SK-N-SH (cell line): Measurements from ENCODE around the gene TBX1. TPM values are rescaled to one million over a fixed set of nuclear protein-coding genes. Genes with fewer than 3 reads are reported as not detected.

ENCODE experiments used
- CTCF ChIA-PET: fragments of 300-600, 350-600 bp; formaldehyde crosslinking; extraction: SDS; loops from one replicate; lab custom pipeline; 2021; lab: Yijun Ruan, JAX
- POLR2A ChIA-PET: fragments of 350-600 bp; sonication (Branson Sonifier 250); formaldehyde crosslinking; extraction: SDS; loops from one replicate; lab custom pipeline; 2020; ENCODE audit warnings: antibody characterized with exemption, inconsistent platforms; lab: Yijun Ruan, JAX
- DNase-seq: peaks from one replicate; pipeline ENCODE4 v3.0.0; 2012
- H2AFZ ChIP-seq: fragments of 200-600 bp; sonication (generic); 2 replicates; pipeline ENCODE4 v1.8.1; 2016; ENCODE audit warnings: antibody characterized with exemption, mild to moderate bottlenecking, low read depth
- H3F3A ChIP-seq: fragments of 200-600 bp; sonication (generic); replicated peaks from 2 replicates; pipeline ENCODE3; 2016; ENCODE audit warnings: antibody characterized with exemption, mild to moderate bottlenecking; ENCODE audit not compliant: insufficient read depth
- H3K27ac ChIP-seq, 2 experiments: fragments of 200-500 bp in 1 of 2; fragments of 200-600 bp in 1 of 2; sonication (Bioruptor generic) in 1 of 2; sonication (generic), shearing (Covaris generic) in 1 of 2; 2 replicates each; pipeline versions ENCODE4 v1.5.1 to v1.6.1; 2014 to 2016; ENCODE audit warnings: low read depth in 2 of 2, inconsistent platforms in 1 of 2, low read length in 1 of 2, mild to moderate bottlenecking in 1 of 2, mixed read lengths in 1 of 2
- H3K27me3 ChIP-seq: fragments of 200-600 bp; sonication (generic), shearing (Covaris generic); 2 replicates; pipeline ENCODE4 v1.6.1; 2016; ENCODE audit warnings: mixed run types; ENCODE audit not compliant: insufficient read depth
- H3K36me3 ChIP-seq, 2 experiments: fragments of 200-500 bp in 1 of 2; fragments of 200-600 bp in 1 of 2; sonication (Bioruptor generic) in 1 of 2; sonication (generic) in 1 of 2; replicated peaks in 1 of 2; 2 replicates each; pipeline versions ENCODE3 to v1.5.1; 2014 to 2016; ENCODE audit warnings: low read length in 1 of 2, mild to moderate bottlenecking in 1 of 2; ENCODE audit not compliant: insufficient read depth in 2 of 2, control insufficient read depth in 1 of 2
- H3K4me1 ChIP-seq, 2 experiments: fragments of 200-500 bp in 1 of 2; fragments of 200-600 bp in 1 of 2; sonication (Bioruptor generic) in 1 of 2; sonication (generic), shearing (Covaris generic) in 1 of 2; 2 replicates each; pipeline versions ENCODE4 v1.5.1 to v1.6.1; 2014 to 2016; ENCODE audit warnings: low read depth in 1 of 2, low read length in 1 of 2, mixed run types in 1 of 2; ENCODE audit not compliant: insufficient read depth in 2 of 2, control insufficient read depth in 1 of 2
- H3K4me2 ChIP-seq: fragments of 200-600 bp; sonication (generic), shearing (Covaris generic); 2 replicates; pipeline ENCODE4 v1.6.1; 2017; ENCODE audit warnings: mixed run types
- H3K4me3 ChIP-seq, 2 experiments: fragments of 200-500 bp in 1 of 2; fragments of 200-600 bp in 1 of 2; sonication (Bioruptor generic) in 1 of 2; sonication (generic), shearing (Covaris generic) in 1 of 2; 2 replicates each; pipeline versions ENCODE4 v1.5.1 to v1.8.1; 2014 to 2016; ENCODE audit warnings: low read depth in 2 of 2, inconsistent platforms in 1 of 2, low read length in 1 of 2, mild to moderate bottlenecking in 1 of 2, mixed read lengths in 1 of 2, moderate library complexity in 1 of 2
- H3K79me2 ChIP-seq: fragments of 200-600 bp; sonication (generic); 2 replicates; pipeline ENCODE4 v1.8.1; 2017; ENCODE audit warnings: mild to moderate bottlenecking; ENCODE audit not compliant: insufficient read depth
- H3K9ac ChIP-seq: fragments of 200-600 bp; sonication (generic); 2 replicates; pipeline ENCODE4 v1.6.1; 2017; ENCODE audit warnings: mixed run types
- H3K9me2 ChIP-seq: fragments of 200-600 bp; sonication (generic); 2 replicates; pipeline ENCODE4 v1.6.1; 2017; ENCODE audit warnings: mixed run types
- H3K9me3 ChIP-seq: fragments of 200-600 bp; sonication (generic); 2 replicates; pipeline ENCODE4 v1.6.1; 2017; ENCODE audit warnings: mixed run types, mild to moderate bottlenecking, moderate library complexity
- H4K20me1 ChIP-seq: fragments of 200-600 bp; sonication (generic); 2 replicates; pipeline ENCODE4 v1.6.1; 2017; ENCODE audit warnings: mild to moderate bottlenecking, mixed run types; ENCODE audit not compliant: insufficient read depth
- CHD2 ChIP-seq: fragments of 150-350 bp; IDR thresholded peaks from 2 replicates; pipeline ENCODE4 v1.6.1; 2018; ENCODE audit warnings: low read length; ENCODE audit not compliant: partially characterized antibody
- ELF1 ChIP-seq: IDR thresholded peaks from 2 replicates; pipeline ENCODE4 v1.4.0; 2012
- EZH2phosphoT487 ChIP-seq: fragments of 200-600 bp; sonication (generic); IDR thresholded peaks from 2 replicates; pipeline ENCODE4 v1.6.1; 2017; ENCODE audit warnings: low read depth, mixed run types, mild to moderate bottlenecking, antibody characterized with exemption, moderate library complexity, borderline replicate concordance
- FOSL2 ChIP-seq: IDR thresholded peaks from 2 replicates; pipeline ENCODE4 v1.4.0; 2012; ENCODE audit warnings: low read depth, mild to moderate bottlenecking, moderate library complexity, borderline replicate concordance
- FOXM1 ChIP-seq: IDR thresholded peaks from 2 replicates; pipeline ENCODE4 v1.4.0; 2012; ENCODE audit warnings: low read depth, mild to moderate bottlenecking
- GABPA ChIP-seq: IDR thresholded peaks from 2 replicates; pipeline ENCODE4 v1.4.0; 2012; ENCODE audit warnings: low read depth, mild to moderate bottlenecking
- JUND ChIP-seq: IDR thresholded peaks from 2 replicates; pipeline ENCODE4 v1.4.0; 2012
- MEF2A ChIP-seq: IDR thresholded peaks from 2 replicates; pipeline ENCODE4 v1.4.0; 2012; ENCODE audit warnings: low read depth, borderline replicate concordance
- MXI1 ChIP-seq: IDR thresholded peaks from 2 replicates; pipeline ENCODE4 v1.6.1; 2012; ENCODE audit warnings: mild to moderate bottlenecking, low read depth, low read length, improper control_type of control experiment
- NRF1 ChIP-seq: IDR thresholded peaks from 2 replicates; pipeline ENCODE4 v1.6.1; 2012; ENCODE audit warnings: low read depth, mild to moderate bottlenecking, low read length
- RAD21 ChIP-seq: IDR thresholded peaks from 2 replicates; pipeline ENCODE4 v1.6.1; 2012; ENCODE audit warnings: mild to moderate bottlenecking, low read length
- RCOR1 ChIP-seq: fragments of 150-350 bp; IDR thresholded peaks from 2 replicates; pipeline ENCODE4 v1.6.1; 2017; ENCODE audit warnings: antibody characterized with exemption, low read length
- RFX5 ChIP-seq: IDR thresholded peaks from 2 replicates; pipeline ENCODE4 v1.6.1; 2012; ENCODE audit warnings: mild to moderate bottlenecking, improper control_type of control experiment, low read length
- RXRA ChIP-seq: IDR thresholded peaks from 2 replicates; pipeline ENCODE4 v1.4.0; 2012; ENCODE audit warnings: low read depth, mild to moderate bottlenecking, borderline replicate concordance
- SIN3A ChIP-seq: IDR thresholded peaks from 2 replicates; pipeline ENCODE4 v1.6.1; 2012; ENCODE audit warnings: low read depth, mild to moderate bottlenecking, low read length, moderate library complexity, borderline replicate concordance
- TAF1 ChIP-seq: IDR thresholded peaks from 2 replicates; pipeline ENCODE4 v1.6.1; 2012; ENCODE audit warnings: low read depth, mild to moderate bottlenecking, low read length, moderate library complexity, borderline replicate concordance
- TCF12 ChIP-seq: IDR thresholded peaks from 2 replicates; pipeline ENCODE4 v1.4.0; 2012
- TEAD4 ChIP-seq: IDR thresholded peaks from 2 replicates; pipeline ENCODE4 v1.4.0; 2012; ENCODE audit warnings: mild to moderate bottlenecking, borderline replicate concordance; ENCODE audit not compliant: insufficient read depth
- WGBS: methylation state at CpG from one replicate; pipeline ENCODE4 v1.1.6; 2017; ENCODE audit warnings: low lambda C conversion rate; 5-methylcytosine and 5-hydroxymethylcytosine counted together
- polyA plus RNA-seq, 3 experiments: library from polyadenylated mRNA; depleted of rRNA; stranded (reverse); fragments of >200 nt; gene quantifications; 2 replicates each; pipeline ENCODE4 v1.2.3, GENCODE V29; 2012
- TF ChIP-seq, protein P1 (sequence below): IDR thresholded peaks from 2 replicates; pipeline ENCODE4 v1.4.0; 2012; ENCODE audit warnings: low read depth, borderline replicate concordance
- TF ChIP-seq, protein P2 (sequence below): IDR thresholded peaks from 2 replicates; pipeline ENCODE4 v1.4.0; 2012; ENCODE audit warnings: low read depth, borderline replicate concordance
- TF ChIP-seq, protein P3 (sequence below): fragments of 150-350 bp; IDR thresholded peaks from 2 replicates; pipeline ENCODE4 v1.6.1; 2016; ENCODE audit warnings: mild to moderate bottlenecking, low read depth, low read length

Gene TBX1
- polyA plus RNA-seq, 1 of the 3 experiments (the other 2 are of a cell fraction), result not detected

DNA sequence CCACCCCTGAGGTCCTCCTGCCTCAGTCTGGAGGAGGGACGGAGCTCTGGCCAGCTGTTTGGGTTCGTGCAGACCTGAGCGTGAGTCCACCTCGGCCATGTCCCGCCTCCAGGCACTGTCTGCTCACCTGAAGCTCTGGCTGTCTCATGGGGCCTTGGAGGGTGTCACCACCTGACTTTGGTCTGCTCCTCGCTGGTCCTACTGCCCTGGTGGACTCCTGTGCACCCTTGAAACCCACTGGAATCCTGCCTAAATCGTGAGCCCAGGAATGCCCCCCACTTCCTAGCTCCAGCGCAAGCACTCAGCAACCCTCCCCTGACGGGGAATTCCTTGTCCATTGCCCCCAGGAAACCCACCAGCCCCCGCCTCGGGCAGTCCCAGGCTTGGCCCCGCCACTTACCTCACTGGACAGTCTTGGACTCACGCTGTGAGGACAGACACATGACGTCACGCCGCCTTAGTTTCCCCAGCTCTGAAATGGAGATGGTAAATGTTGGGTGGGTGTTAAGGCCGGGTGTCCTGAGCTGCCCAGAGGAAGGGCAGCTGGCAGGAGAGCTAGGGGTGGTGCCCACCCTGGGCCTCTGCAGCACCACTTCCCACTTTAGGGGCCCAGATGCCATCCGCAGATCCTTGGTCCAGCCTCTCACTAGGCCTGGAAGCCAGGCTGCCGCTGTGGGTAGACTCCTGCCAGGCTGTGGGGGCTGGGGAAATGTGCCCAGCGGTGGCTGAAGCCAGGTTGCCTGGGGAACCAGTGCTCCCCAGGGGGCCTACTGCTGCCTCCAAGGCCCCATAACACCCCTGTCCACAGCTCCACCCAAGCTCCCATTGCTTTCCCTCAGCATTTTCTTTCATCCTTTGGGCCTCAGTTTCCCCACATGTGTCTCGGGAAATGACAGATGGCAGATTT is 18.2 kb upstream of the TBX1 start:
- Histone ChIP-seq H3K9ac (no peak overlapping the region), H3K9me3 (no peaks in the 10 kb centered on the region), H3K4me2 (no peak overlapping the region), H3K27ac (no peak overlapping the region)
- TF ChIP-seq GABPA, result no peak
- no peak for TF ChIP-seq TEAD4
- TF ChIP-seq RXRA, result no peak
- TF ChIP-seq, protein P1, sequence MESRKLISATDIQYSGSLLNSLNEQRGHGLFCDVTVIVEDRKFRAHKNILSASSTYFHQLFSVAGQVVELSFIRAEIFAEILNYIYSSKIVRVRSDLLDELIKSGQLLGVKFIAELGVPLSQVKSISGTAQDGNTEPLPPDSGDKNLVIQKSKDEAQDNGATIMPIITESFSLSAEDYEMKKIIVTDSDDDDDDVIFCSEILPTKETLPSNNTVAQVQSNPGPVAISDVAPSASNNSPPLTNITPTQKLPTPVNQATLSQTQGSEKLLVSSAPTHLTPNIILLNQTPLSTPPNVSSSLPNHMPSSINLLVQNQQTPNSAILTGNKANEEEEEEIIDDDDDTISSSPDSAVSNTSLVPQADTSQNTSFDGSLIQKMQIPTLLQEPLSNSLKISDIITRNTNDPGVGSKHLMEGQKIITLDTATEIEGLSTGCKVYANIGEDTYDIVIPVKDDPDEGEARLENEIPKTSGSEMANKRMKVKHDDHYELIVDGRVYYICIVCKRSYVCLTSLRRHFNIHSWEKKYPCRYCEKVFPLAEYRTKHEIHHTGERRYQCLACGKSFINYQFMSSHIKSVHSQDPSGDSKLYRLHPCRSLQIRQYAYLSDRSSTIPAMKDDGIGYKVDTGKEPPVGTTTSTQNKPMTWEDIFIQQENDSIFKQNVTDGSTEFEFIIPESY, result no peak
- no peak for TF ChIP-seq RAD21
- TF ChIP-seq MEF2A, result no peak
- TF ChIP-seq FOXM1, result no peak
- TF ChIP-seq RCOR1, result no peak
- TF ChIP-seq MXI1, result no peak
- no peak for TF ChIP-seq TCF12
- no peak for TF ChIP-seq FOSL2
- no peak for TF ChIP-seq JUND
- TF ChIP-seq SIN3A, result no peak
- TF ChIP-seq, protein P2, sequence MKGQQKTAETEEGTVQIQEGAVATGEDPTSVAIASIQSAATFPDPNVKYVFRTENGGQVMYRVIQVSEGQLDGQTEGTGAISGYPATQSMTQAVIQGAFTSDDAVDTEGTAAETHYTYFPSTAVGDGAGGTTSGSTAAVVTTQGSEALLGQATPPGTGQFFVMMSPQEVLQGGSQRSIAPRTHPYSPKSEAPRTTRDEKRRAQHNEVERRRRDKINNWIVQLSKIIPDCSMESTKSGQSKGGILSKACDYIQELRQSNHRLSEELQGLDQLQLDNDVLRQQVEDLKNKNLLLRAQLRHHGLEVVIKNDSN, result no peak
- no peak for TF ChIP-seq ELF1
- no peak for TF ChIP-seq RFX5
- TF ChIP-seq, all 33 proteins: peak for 0
- Histone ChIP-seq H3K9me2 (no peaks in the 10 kb centered on the region), H3F3A (no peaks in the 10 kb centered on the region), H3K79me2 (no peaks in the 10 kb centered on the region), H3K4me1 (peaks cover 0 to 13% of the 10 kb centered on the region in 2 experiments; a peak in 1 of 4 replicates), H3K4me3 (no peak overlapping the region), H4K20me1 (no peaks in the 10 kb centered on the region), H2AFZ (no peak overlapping the region), H3K36me3 (no peaks in the 10 kb centered on the region), H3K27me3 (no peaks in the 10 kb centered on the region)
- ChIA-PET CTCF (interaction anchor here (1.0 to 5.1 kb wide), 5 partner anchors 11 to 171 kb away, joined by 3 to 49 read pairs (median 4); no protein-coding TSS in a partner anchor), POLR2A (no interaction called here)
- whole genome bisulfite sequencing, result 76% methylated on average over 17 of the region's 21 CpGs
- no peak for DNase-seq

DNA sequence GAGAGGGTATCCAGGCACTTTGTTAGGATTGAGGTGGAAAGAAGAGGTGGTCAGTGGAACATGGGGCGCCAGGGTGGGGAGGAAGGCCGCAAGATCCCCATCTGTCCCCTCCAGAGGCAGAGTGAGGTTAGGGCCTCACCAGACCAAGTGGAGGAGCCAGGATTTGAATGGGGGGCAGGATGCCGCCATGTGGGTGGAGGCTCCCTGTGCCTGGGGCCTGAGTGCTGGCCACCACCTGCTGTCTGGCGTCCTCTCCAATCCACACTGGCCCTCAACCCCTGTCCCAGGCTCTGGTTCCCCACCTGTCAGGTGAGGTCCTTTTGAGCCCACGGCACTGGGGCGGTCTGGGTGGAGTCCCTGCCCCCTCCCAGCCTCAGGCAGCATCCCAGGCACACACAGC is 17.5 kb upstream of the TBX1 start:
- H3K27me3 ChIP-seq, result no peaks in the 10 kb centered on the region
- no peaks in the 10 kb centered on the region for H3K36me3 ChIP-seq
- H3K9ac ChIP-seq, result no peak overlapping the region
- CTCF ChIA-PET, result interaction anchor here (1.0 to 5.1 kb wide), 5 partner anchors 12 to 171 kb away, joined by 3 to 49 read pairs (median 4); no protein-coding TSS in a partner anchor
- H3F3A ChIP-seq, result no peaks in the 10 kb centered on the region
- 90% methylated on average over 6 of the region's 6 CpGs for WGBS
- no peaks in the 10 kb centered on the region for H3K9me3 ChIP-seq
- H3K4me3 ChIP-seq, result no peak overlapping the region
- no peaks in the 10 kb centered on the region for H4K20me1 ChIP-seq
- no peak overlapping the region for H2AFZ ChIP-seq
- DNase-seq, result no peak
- H3K9me2 ChIP-seq, result no peaks in the 10 kb centered on the region
- H3K4me2 ChIP-seq, result no peak overlapping the region
- no peak overlapping the region for H3K27ac ChIP-seq
- H3K4me1 ChIP-seq, result peaks cover 0 to 10% of the 10 kb centered on the region in 2 experiments; a peak in 1 of 4 replicates
- H3K79me2 ChIP-seq, result no peaks in the 10 kb centered on the region
- no peak for TF ChIP-seq FOSL2
- TF ChIP-seq TAF1, result no peak
- TF ChIP-seq, protein P3, sequence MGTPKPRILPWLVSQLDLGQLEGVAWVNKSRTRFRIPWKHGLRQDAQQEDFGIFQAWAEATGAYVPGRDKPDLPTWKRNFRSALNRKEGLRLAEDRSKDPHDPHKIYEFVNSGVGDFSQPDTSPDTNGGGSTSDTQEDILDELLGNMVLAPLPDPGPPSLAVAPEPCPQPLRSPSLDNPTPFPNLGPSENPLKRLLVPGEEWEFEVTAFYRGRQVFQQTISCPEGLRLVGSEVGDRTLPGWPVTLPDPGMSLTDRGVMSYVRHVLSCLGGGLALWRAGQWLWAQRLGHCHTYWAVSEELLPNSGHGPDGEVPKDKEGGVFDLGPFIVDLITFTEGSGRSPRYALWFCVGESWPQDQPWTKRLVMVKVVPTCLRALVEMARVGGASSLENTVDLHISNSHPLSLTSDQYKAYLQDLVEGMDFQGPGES, result no peak
- TF ChIP-seq NRF1, result no peak
- no peak for TF ChIP-seq TCF12
- TF ChIP-seq RXRA, result no peak
- TF ChIP-seq EZH2phosphoT487, result no peak
- TF ChIP-seq CHD2, result no peak
- TF ChIP-seq, protein P2, result no peak
- TF ChIP-seq, all 33 proteins: peak for 0
- POLR2A ChIA-PET, result no interaction called here
